ENCODE results near the gene PCDHGC3.

DNA sequence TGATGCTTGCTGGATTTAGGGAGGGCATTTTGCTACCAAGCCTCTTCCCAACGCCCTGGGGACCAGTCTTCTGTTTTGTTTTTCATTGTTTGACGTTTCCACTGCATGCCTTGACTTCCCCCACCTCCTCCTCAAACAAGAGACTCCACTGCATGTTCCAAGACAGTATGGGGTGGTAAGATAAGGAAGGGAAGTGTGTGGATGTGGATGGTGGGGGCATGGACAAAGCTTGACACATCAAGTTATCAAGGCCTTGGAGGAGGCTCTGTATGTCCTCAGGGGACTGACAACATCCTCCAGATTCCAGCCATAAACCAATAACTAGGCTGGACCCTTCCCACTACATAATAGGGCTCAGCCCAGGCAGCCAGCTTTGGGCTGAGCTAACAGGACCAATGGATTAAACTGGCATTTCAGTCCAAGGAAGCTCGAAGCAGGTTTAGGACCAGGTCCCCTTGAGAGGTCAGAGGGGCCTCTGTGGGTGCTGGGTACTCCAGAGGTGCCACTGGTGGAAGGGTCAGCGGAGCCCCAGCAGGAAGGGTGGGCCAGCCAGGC is 36.1 kb downstream of the PCDHGC3 start:
- TF ChIP-seq, protein P1, sequence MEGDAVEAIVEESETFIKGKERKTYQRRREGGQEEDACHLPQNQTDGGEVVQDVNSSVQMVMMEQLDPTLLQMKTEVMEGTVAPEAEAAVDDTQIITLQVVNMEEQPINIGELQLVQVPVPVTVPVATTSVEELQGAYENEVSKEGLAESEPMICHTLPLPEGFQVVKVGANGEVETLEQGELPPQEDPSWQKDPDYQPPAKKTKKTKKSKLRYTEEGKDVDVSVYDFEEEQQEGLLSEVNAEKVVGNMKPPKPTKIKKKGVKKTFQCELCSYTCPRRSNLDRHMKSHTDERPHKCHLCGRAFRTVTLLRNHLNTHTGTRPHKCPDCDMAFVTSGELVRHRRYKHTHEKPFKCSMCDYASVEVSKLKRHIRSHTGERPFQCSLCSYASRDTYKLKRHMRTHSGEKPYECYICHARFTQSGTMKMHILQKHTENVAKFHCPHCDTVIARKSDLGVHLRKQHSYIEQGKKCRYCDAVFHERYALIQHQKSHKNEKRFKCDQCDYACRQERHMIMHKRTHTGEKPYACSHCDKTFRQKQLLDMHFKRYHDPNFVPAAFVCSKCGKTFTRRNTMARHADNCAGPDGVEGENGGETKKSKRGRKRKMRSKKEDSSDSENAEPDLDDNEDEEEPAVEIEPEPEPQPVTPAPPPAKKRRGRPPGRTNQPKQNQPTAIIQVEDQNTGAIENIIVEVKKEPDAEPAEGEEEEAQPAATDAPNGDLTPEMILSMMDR (IDR thresholded peaks at IDR 0.05; ENCODE audit: low read depth, low read length) = no peak
- TF ChIP-seq EZH2phosphoT487 (IDR thresholded peaks at IDR 0.05; ENCODE audit: low read depth) = no peak
